Panc1 (cell line): ENCODE measurements around the gene RPL19. TPM values are rescaled to one million over a fixed set of nuclear protein-coding genes. Genes with fewer than 3 reads are reported as not detected.

Experiments used
- ATAC-seq: fragments of 200-7000 bp; cut with Tn5 transposase; 2 replicates; pipeline ENCODE4 v1.9.1; 2020; ENCODE audit warnings: mild to moderate bottlenecking, moderate library complexity
- BruUV-seq: library from RNA; stranded (reverse); fragments of 400-500 nt; replicated peaks from 2 replicates; lab custom pipeline; 2021; lab: Mats Ljungman, UMichigan
- CTCF ChIA-PET: fragments of 300-600 bp; sonication (Branson Sonifier 250); formaldehyde crosslinking; loops from one replicate; lab custom pipeline; 2022; ENCODE audit warnings: antibody characterized with exemption; lab: Charles Lee
- POLR2A ChIA-PET: fragments of 300-600 bp; sonication (Branson Sonifier 250); formaldehyde crosslinking; loops from one replicate; lab custom pipeline; 2022; ENCODE audit warnings: antibody characterized with exemption; lab: Charles Lee
- DNase-seq: peaks from one replicate; pipeline ENCODE4 v3.0.0-alpha.2; 2010; ENCODE audit warnings: low read depth, low spot score
- H3K27ac ChIP-seq: 2 replicates; pipeline ENCODE4 v1.5.1; 2011; ENCODE audit warnings: mild to moderate bottlenecking, low read length, inconsistent platforms
- H3K27me3 ChIP-seq: fragments of 200-500 bp; sonication (Bioruptor generic); 2 replicates; pipeline ENCODE4 v1.6.0; 2014; ENCODE audit warnings: low read length, inconsistent platforms; ENCODE audit not compliant: control insufficient read depth, insufficient read depth
- H3K36me3 ChIP-seq: fragments of 200-500 bp; sonication (Bioruptor generic); 2 replicates; pipeline ENCODE4 v1.5.1; 2014; ENCODE audit warnings: inconsistent platforms, mild to moderate bottlenecking, low read length, moderate library complexity; ENCODE audit not compliant: control insufficient read depth, insufficient read depth
- H3K4me1 ChIP-seq: 2 replicates; pipeline ENCODE4 v1.5.1; 2011; ENCODE audit warnings: inconsistent platforms, mild to moderate bottlenecking, low read length, moderate library complexity; ENCODE audit not compliant: control insufficient read depth, insufficient read depth
- H3K4me3 ChIP-seq, 2 experiments: 2 replicates each; pipeline ENCODE4 v1.5.1; 2011 to 2012; ENCODE audit warnings: low read depth in 2 of 2, low read length in 2 of 2, mild to moderate bottlenecking in 2 of 2, inconsistent platforms in 1 of 2, moderate library complexity in 1 of 2
- H3K9me3 ChIP-seq: fragments of 200-500 bp; sonication (Bioruptor generic); 2 replicates; pipeline ENCODE4 v1.5.1; 2014; ENCODE audit warnings: low read depth, mild to moderate bottlenecking, inconsistent platforms, low read length, moderate library complexity; ENCODE audit not compliant: control insufficient read depth, insufficient read depth
- POLR2AphosphoS5 ChIP-seq: IDR thresholded peaks from 2 replicates; pipeline ENCODE4 v1.6.1; 2012; ENCODE audit warnings: mild to moderate bottlenecking, low read depth, low read length, moderate library complexity
- SIN3A ChIP-seq: IDR thresholded peaks from 2 replicates; pipeline ENCODE4 v1.6.1; 2012; ENCODE audit warnings: low read depth, mild to moderate bottlenecking, low read length, moderate library complexity, borderline replicate concordance; ENCODE audit not compliant: insufficient read depth
- TCF7L2 ChIP-seq: IDR thresholded peaks from 2 replicates; pipeline ENCODE4 v1.6.1; 2011; ENCODE audit warnings: mild to moderate bottlenecking, low read depth, low read length, inconsistent platforms
- in situ Hi-C: cut with HindIII; loops from 2 replicates; pipeline ENCODE4 v1.10.0; 2016; ENCODE audit warnings: low sequenced_read_pairs, low pct_unique_long_range_greater_than_20kb
- intact Hi-C: fragments of 100-400 bp; cut with micrococcal nuclease; formaldehyde crosslinking; loops from one replicate; pipeline ENCODE4 v1.10.0; 2022; ENCODE audit not compliant: unreplicated experiment
- total RNA-seq: library from RNA; stranded (reverse); gene quantifications from one replicate; pipeline ENCODE4 v1.2.1, GENCODE V29; 2021; ENCODE audit not compliant: unreplicated experiment
- TF ChIP-seq, protein P1 (sequence below), 2 experiments: IDR thresholded peaks; 2 replicates each; pipeline ENCODE4 v1.6.1; 2011 to 2012; ENCODE audit warnings: low read depth in 2 of 2, control low read depth in 1 of 2, low read length in 1 of 2, mild to moderate bottlenecking in 1 of 2, moderate library complexity in 1 of 2; ENCODE audit not compliant: insufficient read depth in 1 of 2
- TF ChIP-seq, protein P2 (sequence below): fragments of 450-650 bp; IDR thresholded peaks from 2 replicates; pipeline ENCODE4 v1.5.1; 2017; ENCODE audit warnings: mild to moderate bottlenecking

RPL19 gene
- total RNA-seq, 1 experiment from 2014 or later: 971 TPM

DNA sequence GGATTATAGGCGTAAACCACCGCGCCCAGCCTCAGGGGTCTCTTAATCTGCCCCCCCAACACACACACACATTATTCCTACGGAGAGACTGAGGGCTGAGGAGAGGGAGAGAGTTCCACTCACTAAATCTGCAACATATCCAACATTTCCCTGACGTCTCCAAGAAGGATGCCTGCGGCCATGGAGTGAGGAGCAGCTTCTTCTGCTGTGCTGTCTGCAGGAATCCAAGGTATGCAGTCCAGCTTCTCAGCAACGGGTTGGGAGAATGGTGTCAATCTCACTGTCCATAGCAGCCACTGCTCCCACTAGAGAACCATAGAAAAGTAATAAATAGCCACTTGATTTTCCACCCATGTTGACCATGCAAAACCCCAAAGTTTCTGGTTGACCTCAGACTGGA lies 43.6 kb upstream of the RPL19 start:
- Histone ChIP-seq H3K9me3 (no peaks in the 10 kb centered on the region), H3K36me3 (no peaks in the 10 kb centered on the region), H3K4me3 (no peak overlapping the region), H3K27me3 (no peaks in the 10 kb centered on the region), H3K4me1 (peaks cover 5% of the 10 kb centered on the region; the same call in 1 of the 2 replicates), H3K27ac (no peak overlapping the region)
- intact Hi-C loops (loop anchor here (10.0 kb wide), 1 partner anchor 82 kb away; no protein-coding TSS in a partner anchor), in situ Hi-C loops (no loop called here)
- ATAC-seq: no peak
- TF ChIP-seq TCF7L2 (no peak), POLR2AphosphoS5 (no peak), SIN3A (no peak)
- TF ChIP-seq, protein P1, sequence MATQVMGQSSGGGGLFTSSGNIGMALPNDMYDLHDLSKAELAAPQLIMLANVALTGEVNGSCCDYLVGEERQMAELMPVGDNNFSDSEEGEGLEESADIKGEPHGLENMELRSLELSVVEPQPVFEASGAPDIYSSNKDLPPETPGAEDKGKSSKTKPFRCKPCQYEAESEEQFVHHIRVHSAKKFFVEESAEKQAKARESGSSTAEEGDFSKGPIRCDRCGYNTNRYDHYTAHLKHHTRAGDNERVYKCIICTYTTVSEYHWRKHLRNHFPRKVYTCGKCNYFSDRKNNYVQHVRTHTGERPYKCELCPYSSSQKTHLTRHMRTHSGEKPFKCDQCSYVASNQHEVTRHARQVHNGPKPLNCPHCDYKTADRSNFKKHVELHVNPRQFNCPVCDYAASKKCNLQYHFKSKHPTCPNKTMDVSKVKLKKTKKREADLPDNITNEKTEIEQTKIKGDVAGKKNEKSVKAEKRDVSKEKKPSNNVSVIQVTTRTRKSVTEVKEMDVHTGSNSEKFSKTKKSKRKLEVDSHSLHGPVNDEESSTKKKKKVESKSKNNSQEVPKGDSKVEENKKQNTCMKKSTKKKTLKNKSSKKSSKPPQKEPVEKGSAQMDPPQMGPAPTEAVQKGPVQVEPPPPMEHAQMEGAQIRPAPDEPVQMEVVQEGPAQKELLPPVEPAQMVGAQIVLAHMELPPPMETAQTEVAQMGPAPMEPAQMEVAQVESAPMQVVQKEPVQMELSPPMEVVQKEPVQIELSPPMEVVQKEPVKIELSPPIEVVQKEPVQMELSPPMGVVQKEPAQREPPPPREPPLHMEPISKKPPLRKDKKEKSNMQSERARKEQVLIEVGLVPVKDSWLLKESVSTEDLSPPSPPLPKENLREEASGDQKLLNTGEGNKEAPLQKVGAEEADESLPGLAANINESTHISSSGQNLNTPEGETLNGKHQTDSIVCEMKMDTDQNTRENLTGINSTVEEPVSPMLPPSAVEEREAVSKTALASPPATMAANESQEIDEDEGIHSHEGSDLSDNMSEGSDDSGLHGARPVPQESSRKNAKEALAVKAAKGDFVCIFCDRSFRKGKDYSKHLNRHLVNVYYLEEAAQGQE (IDR thresholded peaks at IDR 0.05; ENCODE audit: insufficient read depth in 1 of 2, low read depth in 2 of 2, low read length in 1 of 2): no peak
- TF ChIP-seq, protein P2, sequence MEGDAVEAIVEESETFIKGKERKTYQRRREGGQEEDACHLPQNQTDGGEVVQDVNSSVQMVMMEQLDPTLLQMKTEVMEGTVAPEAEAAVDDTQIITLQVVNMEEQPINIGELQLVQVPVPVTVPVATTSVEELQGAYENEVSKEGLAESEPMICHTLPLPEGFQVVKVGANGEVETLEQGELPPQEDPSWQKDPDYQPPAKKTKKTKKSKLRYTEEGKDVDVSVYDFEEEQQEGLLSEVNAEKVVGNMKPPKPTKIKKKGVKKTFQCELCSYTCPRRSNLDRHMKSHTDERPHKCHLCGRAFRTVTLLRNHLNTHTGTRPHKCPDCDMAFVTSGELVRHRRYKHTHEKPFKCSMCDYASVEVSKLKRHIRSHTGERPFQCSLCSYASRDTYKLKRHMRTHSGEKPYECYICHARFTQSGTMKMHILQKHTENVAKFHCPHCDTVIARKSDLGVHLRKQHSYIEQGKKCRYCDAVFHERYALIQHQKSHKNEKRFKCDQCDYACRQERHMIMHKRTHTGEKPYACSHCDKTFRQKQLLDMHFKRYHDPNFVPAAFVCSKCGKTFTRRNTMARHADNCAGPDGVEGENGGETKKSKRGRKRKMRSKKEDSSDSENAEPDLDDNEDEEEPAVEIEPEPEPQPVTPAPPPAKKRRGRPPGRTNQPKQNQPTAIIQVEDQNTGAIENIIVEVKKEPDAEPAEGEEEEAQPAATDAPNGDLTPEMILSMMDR: no peak
- ChIA-PET POLR2A (no interaction called here), CTCF (interaction anchor here (0.6 kb wide), 1 partner anchor 92 kb away, joined by 3 read pairs; no protein-coding TSS in a partner anchor)
- no TSS peak for BruUV-seq
- no peak for DNase-seq

DNA sequence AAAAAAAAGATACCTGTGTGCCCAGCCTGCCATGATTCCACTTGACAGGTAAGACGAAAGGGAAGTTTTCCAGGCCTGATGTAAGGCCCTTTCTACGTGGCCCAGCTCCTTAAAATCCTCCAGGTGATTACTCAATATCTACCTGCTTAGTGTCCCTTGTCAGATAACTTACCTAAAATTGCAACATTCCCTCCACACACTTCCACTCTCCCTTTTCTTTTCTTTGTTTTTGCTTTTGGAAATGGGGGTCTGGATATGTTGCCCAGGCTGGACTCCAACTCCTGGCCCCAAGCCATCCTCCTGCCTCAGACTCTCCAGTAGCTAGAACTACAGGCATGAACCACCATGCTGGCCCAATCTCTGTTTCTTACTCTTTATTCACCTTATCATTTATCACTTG lies 41.5 kb upstream of the RPL19 start:
- in situ Hi-C loops (no loop called here), intact Hi-C loops (loop anchor here (10.0 kb wide), 1 partner anchor 84 kb away; no protein-coding TSS in a partner anchor)
- Histone ChIP-seq H3K9me3 (no peaks in the 10 kb centered on the region), H3K27ac (no peak overlapping the region), H3K27me3 (no peaks in the 10 kb centered on the region), H3K4me1 (no peaks in the 10 kb centered on the region), H3K36me3 (no peaks in the 10 kb centered on the region), H3K4me3 (no peak overlapping the region)
- DNase-seq: no peak
- no peak for TF ChIP-seq SIN3A
- TF ChIP-seq, protein P2: no peak
- TF ChIP-seq, protein P1 (IDR thresholded peaks at IDR 0.05; ENCODE audit: insufficient read depth in 1 of 2, low read depth in 2 of 2, low read length in 1 of 2): no peak
- no peak for TF ChIP-seq POLR2AphosphoS5
- TF ChIP-seq TCF7L2: no peak
- BruUV-seq: no TSS peak
- ATAC-seq: no peak
- ChIA-PET POLR2A (no interaction called here), CTCF (no interaction called here)
